Astrocyte (in vitro differentiated cells and primary cell): ENCODE data around the gene KYNU.

Experiments used
- EZH2 ChIP-seq: IDR thresholded peaks from 2 replicates; pipeline ENCODE4 v1.6.1; 2012; ENCODE audit warnings: mild to moderate bottlenecking, low read length, inconsistent platforms; ENCODE audit not compliant: insufficient read depth
- TF ChIP-seq, protein P1 (sequence below): IDR thresholded peaks from 2 replicates; pipeline ENCODE4 v1.5.1; 2011; ENCODE audit warnings: low read depth, mild to moderate bottlenecking, inconsistent platforms, low read length, moderate library complexity; ENCODE audit not compliant: insufficient read depth

GRCh38 chr2:142892715-142893114, 15.3 kb downstream of the KYNU start:
- TF ChIP-seq, protein P1, sequence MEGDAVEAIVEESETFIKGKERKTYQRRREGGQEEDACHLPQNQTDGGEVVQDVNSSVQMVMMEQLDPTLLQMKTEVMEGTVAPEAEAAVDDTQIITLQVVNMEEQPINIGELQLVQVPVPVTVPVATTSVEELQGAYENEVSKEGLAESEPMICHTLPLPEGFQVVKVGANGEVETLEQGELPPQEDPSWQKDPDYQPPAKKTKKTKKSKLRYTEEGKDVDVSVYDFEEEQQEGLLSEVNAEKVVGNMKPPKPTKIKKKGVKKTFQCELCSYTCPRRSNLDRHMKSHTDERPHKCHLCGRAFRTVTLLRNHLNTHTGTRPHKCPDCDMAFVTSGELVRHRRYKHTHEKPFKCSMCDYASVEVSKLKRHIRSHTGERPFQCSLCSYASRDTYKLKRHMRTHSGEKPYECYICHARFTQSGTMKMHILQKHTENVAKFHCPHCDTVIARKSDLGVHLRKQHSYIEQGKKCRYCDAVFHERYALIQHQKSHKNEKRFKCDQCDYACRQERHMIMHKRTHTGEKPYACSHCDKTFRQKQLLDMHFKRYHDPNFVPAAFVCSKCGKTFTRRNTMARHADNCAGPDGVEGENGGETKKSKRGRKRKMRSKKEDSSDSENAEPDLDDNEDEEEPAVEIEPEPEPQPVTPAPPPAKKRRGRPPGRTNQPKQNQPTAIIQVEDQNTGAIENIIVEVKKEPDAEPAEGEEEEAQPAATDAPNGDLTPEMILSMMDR, result no peak
- no peak for TF ChIP-seq EZH2
